EL (cell line): ENCODE data around the gene COL6A2.
A peak's percentile ranks its signal among the peaks of the same experiment; 100 is the strongest.

Source experiments
- DNase-seq: peaks from one replicate; pipeline ENCODE4 v3.0.0-alpha.2; 2016

The COL6A2 gene

GRCh38 chr21:46116776-46117585 is 19.1 kb downstream of the COL6A2 start:
- peak; percentile 80 for DNase-seq

- no peak for DNase-seq
These were observed 19.8 kb downstream of the COL6A2 start for GRCh38 chr21:46117586-46118315.

- no peak for DNase-seq
These were observed 20.6 kb downstream of the COL6A2 start for GRCh38 chr21:46118316-46119143.

GRCh38 chr21:46119144-46119636 is 21.3 kb downstream of the COL6A2 start:
- no peak for DNase-seq

- no peak for DNase-seq
These were observed 21.8 kb downstream of the COL6A2 start for GRCh38 chr21:46119637-46120271.

GRCh38 chr21:46120301-46121285 is 22.7 kb downstream of the COL6A2 start:
- no peak for DNase-seq

- no peak for DNase-seq
These were observed 23.6 kb downstream of the COL6A2 start for GRCh38 chr21:46121286-46122221.

GRCh38 chr21:46122237-46122671 is 24.3 kb downstream of the COL6A2 start:
- peak; percentile 95 for DNase-seq

- no peak for DNase-seq
These were observed 25.1 kb downstream of the COL6A2 start for GRCh38 chr21:46122758-46123683.

GRCh38 chr21:46124083-46124925 is 26.4 kb downstream of the COL6A2 start:
- no peak for DNase-seq

GRCh38 chr21:46124926-46125845 is 27.3 kb downstream of the COL6A2 start:
- no peak for DNase-seq

- no peak for DNase-seq
These were observed 28.0 kb downstream of the COL6A2 start for GRCh38 chr21:46125846-46126301.

- no peak for DNase-seq
These were observed 28.7 kb downstream of the COL6A2 start for GRCh38 chr21:46126309-46127238.

GRCh38 chr21:46127239-46128105 is 29.6 kb downstream of the COL6A2 start:
- no peak for DNase-seq
